Measurements from ENCODE around the gene USP9X.

DNA sequence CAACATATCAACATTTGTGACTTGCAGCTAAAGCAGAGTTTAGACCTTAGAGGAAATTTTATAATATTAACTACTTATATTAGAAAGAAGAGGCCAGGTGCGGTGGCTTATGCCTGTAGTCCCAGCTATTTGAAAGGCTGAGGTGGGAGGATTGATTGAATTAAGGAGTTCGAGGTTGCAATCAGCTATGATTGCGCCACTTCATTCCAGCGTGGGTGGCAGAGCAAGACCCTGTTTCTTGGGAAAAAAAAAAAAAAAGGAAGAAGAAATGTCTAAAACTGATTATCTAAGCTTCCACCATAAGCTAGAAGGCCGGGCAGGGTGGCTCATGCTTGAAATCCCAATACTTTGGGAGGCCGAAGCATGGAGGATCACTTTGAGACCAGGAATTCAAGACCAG lies 42.0 kb upstream of the USP9X start:
- TF ChIP-seq, protein P1, sequence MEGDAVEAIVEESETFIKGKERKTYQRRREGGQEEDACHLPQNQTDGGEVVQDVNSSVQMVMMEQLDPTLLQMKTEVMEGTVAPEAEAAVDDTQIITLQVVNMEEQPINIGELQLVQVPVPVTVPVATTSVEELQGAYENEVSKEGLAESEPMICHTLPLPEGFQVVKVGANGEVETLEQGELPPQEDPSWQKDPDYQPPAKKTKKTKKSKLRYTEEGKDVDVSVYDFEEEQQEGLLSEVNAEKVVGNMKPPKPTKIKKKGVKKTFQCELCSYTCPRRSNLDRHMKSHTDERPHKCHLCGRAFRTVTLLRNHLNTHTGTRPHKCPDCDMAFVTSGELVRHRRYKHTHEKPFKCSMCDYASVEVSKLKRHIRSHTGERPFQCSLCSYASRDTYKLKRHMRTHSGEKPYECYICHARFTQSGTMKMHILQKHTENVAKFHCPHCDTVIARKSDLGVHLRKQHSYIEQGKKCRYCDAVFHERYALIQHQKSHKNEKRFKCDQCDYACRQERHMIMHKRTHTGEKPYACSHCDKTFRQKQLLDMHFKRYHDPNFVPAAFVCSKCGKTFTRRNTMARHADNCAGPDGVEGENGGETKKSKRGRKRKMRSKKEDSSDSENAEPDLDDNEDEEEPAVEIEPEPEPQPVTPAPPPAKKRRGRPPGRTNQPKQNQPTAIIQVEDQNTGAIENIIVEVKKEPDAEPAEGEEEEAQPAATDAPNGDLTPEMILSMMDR (conservative IDR thresholded peaks at IDR 0.05; ENCODE audit: low read length): no peak
- no peak for TF ChIP-seq EZH2phosphoT487 (IDR thresholded peaks at IDR 0.05; ENCODE audit: borderline replicate concordance, low read depth, low read length)
